HepG2 (cell line): ENCODE data around the gene GRM4. TPM values are rescaled to one million over a fixed set of nuclear protein-coding genes. Genes with fewer than 3 reads are reported as not detected.

Experiments
- FOXC1 ChIP-seq: sonication (generic); formaldehyde crosslinking; IDR thresholded peaks from 2 replicates; pipeline ENCODE4 v1.8.0; 2022; ENCODE audit warnings: mild to moderate bottlenecking, missing genetic modification reagents, borderline replicate concordance
- FOXK2 ChIP-seq: fragments of 450-650 bp; IDR thresholded peaks from 2 replicates; pipeline ENCODE4 v1.6.1; 2016
- HDAC1 ChIP-seq: sonication (generic); formaldehyde crosslinking; IDR thresholded peaks from 2 replicates; pipeline ENCODE4 v1.5.1; 2020; ENCODE audit warnings: mild to moderate bottlenecking, missing genetic modification reagents
- HOXD1 ChIP-seq: sonication (generic); formaldehyde crosslinking; IDR thresholded peaks from 2 replicates; pipeline ENCODE4 v1.5.0; 2020; ENCODE audit warnings: missing genetic modification reagents
- JDP2 ChIP-seq: sonication (generic); formaldehyde crosslinking; IDR thresholded peaks from 2 replicates; pipeline ENCODE4 v1.8.1; 2022; ENCODE audit warnings: missing genetic modification reagents, borderline replicate concordance
- KDM5A ChIP-seq: fragments of 200-600 bp; sonication (generic); IDR thresholded peaks from 2 replicates; pipeline ENCODE4 v1.7.0; 2018; ENCODE audit warnings: antibody characterized with exemption, mild to moderate bottlenecking, low read length, borderline replicate concordance
- NR1H2 ChIP-seq: sonication (generic); formaldehyde crosslinking; IDR thresholded peaks from 2 replicates; pipeline ENCODE4 v1.8.1; 2022; ENCODE audit warnings: low read depth, missing genetic modification reagents, borderline replicate concordance
- RFX5 ChIP-seq: IDR thresholded peaks from 2 replicates; pipeline ENCODE4 v1.6.1; 2011; ENCODE audit warnings: low read depth, low read length, improper control_type of control experiment
- SRSF9 ChIP-seq: fragments of 200-400 bp; formaldehyde crosslinking; IDR thresholded peaks from 2 replicates; pipeline ENCODE4 v1.6.1; 2018; ENCODE audit warnings: borderline replicate concordance, mild to moderate bottlenecking, low read depth, low read length; ENCODE audit not compliant: insufficient read depth, poor library complexity, severe bottlenecking
- SYNCRIP ChIP-seq: fragments of 200-400 bp; formaldehyde crosslinking; IDR thresholded peaks from 2 replicates; pipeline ENCODE4 v1.6.1; 2018; ENCODE audit warnings: mild to moderate bottlenecking, low read depth, low read length; ENCODE audit not compliant: insufficient read depth
- TARDBP ChIP-seq: sonication (generic); formaldehyde crosslinking; IDR thresholded peaks from 2 replicates; pipeline ENCODE4 v1.8.0; 2022; ENCODE audit warnings: mild to moderate bottlenecking, missing genetic modification reagents
- ZNF350 ChIP-seq: sonication (generic); formaldehyde crosslinking; IDR thresholded peaks from 2 replicates; pipeline ENCODE4 v1.4.0; 2020; ENCODE audit warnings: mild to moderate bottlenecking, low read depth, missing genetic modification reagents, borderline replicate concordance
- ZNF776 ChIP-seq: sonication (generic); formaldehyde crosslinking; IDR thresholded peaks from 2 replicates; pipeline ENCODE4 v1.4.0; 2020; ENCODE audit warnings: mild to moderate bottlenecking, missing genetic modification reagents
- polyA plus RNA-seq, 8 experiments: library from polyadenylated mRNA; depleted of rRNA in 3 of 8; stranded (reverse) in 7 of 8; unstranded in 1 of 8; fragments of >200 nt; fragmentation: Illumina TruSeq in 4 of 8; extraction: Trizol in 4 of 8; gene quantifications; 2 replicates each; pipeline versions ENCODE4 v1.2.1 to v1.2.3, GENCODE V29; 2011 to 2016; ENCODE audit warnings: low read depth in 4 of 8, missing spikeins in 1 of 8, mixed read lengths in 1 of 8; ENCODE audit not compliant: insufficient read depth in 1 of 8
- total RNA-seq, 5 experiments: library from RNA; depleted of rRNA; stranded (reverse); fragments of >200 nt; fragmentation: Illumina TruSeq; extraction: Trizol; gene quantifications; 2 replicates each; pipeline ENCODE4 v1.2.3, GENCODE V29; 2016; ENCODE audit warnings: low read depth in 1 of 5
- TF ChIP-seq, protein P1 (sequence below): sonication (generic); formaldehyde crosslinking; IDR thresholded peaks from 2 replicates; pipeline ENCODE4 v1.8.0; 2022; ENCODE audit warnings: mild to moderate bottlenecking, missing genetic modification reagents, borderline replicate concordance
- TF ChIP-seq, protein P2 (sequence below): sonication (generic); formaldehyde crosslinking; IDR thresholded peaks from 2 replicates; pipeline ENCODE4 v1.5.1; 2020; ENCODE audit warnings: missing genetic modification reagents, mild to moderate bottlenecking, borderline replicate concordance
- TF ChIP-seq, protein P3 (sequence below): IDR thresholded peaks from 2 replicates; pipeline ENCODE4 v1.6.1; 2012; ENCODE audit warnings: low read length, improper control_type of control experiment
- TF ChIP-seq, protein P4 (sequence below): sonication (generic); formaldehyde crosslinking; IDR thresholded peaks from 2 replicates; pipeline ENCODE4 v1.5.1; 2020; ENCODE audit warnings: missing genetic modification reagents, mild to moderate bottlenecking, borderline replicate concordance

Gene GRM4
- total and polyA plus RNA-seq, 2 of the 13 experiments (the other 11 are each of a cell fraction or from before 2014, with no cell fraction given) = not detected

GRCh38 chr6:33988121-33989015 is 157.5 kb downstream of the GRM4 start (continued):
- TF ChIP-seq, protein P1, sequence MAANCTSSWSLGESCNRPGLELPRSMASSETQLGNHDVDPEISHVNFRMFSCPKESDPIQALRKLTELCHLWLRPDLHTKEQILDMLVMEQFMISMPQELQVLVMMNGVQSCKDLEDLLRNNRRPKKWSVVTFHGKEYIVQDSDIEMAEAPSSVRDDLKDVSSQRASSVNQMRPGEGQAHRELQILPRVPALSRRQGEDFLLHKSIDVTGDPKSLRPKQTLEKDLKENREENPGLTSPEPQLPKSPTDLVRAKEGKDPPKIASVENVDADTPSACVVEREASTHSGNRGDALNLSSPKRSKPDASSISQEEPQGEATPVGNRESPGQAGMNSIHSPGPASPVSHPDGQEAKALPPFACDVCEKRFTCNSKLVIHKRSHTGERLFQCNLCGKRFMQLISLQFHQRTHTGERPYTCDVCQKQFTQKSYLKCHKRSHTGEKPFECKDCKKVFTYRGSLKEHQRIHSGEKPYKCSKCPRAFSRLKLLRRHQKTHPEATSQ (CRISPR knock-in tag) = peak; percentile 88; the same call in 1 of the 2 replicates
- TF ChIP-seq FOXK2 (peak; percentile 91), JDP2 (CRISPR knock-in tag) (no peak), SYNCRIP (no peak), TARDBP (CRISPR knock-in tag) (peak; percentile 98), ZNF350 (peak; percentile 90; the same call in 1 of the 2 replicates), RFX5 (0 out of 2 replicates have a peak, but pooled peaks have one; percentile 41), ZNF776 (CRISPR knock-in tag) (no peak), HOXD1 (CRISPR knock-in tag) (peak; percentile 96), HDAC1 (CRISPR knock-in tag) (peak; percentile 95), FOXC1 (CRISPR knock-in tag) (peak; percentile 33; the same call in 1 of the 2 replicates), NR1H2 (CRISPR knock-in tag) (no peak), KDM5A (no peak), SRSF9 (no peak)
- TF ChIP-seq, protein P2, sequence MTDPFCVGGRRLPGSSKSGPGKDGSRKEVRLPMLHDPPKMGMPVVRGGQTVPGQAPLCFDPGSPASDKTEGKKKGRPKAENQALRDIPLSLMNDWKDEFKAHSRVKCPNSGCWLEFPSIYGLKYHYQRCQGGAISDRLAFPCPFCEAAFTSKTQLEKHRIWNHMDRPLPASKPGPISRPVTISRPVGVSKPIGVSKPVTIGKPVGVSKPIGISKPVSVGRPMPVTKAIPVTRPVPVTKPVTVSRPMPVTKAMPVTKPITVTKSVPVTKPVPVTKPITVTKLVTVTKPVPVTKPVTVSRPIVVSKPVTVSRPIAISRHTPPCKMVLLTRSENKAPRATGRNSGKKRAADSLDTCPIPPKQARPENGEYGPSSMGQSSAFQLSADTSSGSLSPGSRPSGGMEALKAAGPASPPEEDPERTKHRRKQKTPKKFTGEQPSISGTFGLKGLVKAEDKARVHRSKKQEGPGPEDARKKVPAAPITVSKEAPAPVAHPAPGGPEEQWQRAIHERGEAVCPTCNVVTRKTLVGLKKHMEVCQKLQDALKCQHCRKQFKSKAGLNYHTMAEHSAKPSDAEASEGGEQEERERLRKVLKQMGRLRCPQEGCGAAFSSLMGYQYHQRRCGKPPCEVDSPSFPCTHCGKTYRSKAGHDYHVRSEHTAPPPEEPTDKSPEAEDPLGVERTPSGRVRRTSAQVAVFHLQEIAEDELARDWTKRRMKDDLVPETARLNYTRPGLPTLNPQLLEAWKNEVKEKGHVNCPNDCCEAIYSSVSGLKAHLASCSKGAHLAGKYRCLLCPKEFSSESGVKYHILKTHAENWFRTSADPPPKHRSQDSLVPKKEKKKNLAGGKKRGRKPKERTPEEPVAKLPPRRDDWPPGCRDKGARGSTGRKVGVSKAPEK = 0 out of 2 replicates have a peak, but pooled peaks have one; percentile 56
- TF ChIP-seq, protein P3, sequence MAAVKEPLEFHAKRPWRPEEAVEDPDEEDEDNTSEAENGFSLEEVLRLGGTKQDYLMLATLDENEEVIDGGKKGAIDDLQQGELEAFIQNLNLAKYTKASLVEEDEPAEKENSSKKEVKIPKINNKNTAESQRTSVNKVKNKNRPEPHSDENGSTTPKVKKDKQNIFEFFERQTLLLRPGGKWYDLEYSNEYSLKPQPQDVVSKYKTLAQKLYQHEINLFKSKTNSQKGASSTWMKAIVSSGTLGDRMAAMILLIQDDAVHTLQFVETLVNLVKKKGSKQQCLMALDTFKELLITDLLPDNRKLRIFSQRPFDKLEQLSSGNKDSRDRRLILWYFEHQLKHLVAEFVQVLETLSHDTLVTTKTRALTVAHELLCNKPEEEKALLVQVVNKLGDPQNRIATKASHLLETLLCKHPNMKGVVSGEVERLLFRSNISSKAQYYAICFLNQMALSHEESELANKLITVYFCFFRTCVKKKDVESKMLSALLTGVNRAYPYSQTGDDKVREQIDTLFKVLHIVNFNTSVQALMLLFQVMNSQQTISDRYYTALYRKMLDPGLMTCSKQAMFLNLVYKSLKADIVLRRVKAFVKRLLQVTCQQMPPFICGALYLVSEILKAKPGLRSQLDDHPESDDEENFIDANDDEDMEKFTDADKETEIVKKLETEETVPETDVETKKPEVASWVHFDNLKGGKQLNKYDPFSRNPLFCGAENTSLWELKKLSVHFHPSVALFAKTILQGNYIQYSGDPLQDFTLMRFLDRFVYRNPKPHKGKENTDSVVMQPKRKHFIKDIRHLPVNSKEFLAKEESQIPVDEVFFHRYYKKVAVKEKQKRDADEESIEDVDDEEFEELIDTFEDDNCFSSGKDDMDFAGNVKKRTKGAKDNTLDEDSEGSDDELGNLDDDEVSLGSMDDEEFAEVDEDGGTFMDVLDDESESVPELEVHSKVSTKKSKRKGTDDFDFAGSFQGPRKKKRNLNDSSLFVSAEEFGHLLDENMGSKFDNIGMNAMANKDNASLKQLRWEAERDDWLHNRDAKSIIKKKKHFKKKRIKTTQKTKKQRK = no peak
- TF ChIP-seq, protein P4, sequence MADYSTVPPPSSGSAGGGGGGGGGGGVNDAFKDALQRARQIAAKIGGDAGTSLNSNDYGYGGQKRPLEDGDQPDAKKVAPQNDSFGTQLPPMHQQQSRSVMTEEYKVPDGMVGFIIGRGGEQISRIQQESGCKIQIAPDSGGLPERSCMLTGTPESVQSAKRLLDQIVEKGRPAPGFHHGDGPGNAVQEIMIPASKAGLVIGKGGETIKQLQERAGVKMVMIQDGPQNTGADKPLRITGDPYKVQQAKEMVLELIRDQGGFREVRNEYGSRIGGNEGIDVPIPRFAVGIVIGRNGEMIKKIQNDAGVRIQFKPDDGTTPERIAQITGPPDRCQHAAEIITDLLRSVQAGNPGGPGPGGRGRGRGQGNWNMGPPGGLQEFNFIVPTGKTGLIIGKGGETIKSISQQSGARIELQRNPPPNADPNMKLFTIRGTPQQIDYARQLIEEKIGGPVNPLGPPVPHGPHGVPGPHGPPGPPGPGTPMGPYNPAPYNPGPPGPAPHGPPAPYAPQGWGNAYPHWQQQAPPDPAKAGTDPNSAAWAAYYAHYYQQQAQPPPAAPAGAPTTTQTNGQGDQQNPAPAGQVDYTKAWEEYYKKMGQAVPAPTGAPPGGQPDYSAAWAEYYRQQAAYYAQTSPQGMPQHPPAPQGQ (CRISPR knock-in tag) = 0 out of 2 replicates have a peak, but pooled peaks have one; percentile 19
